ENCODE data around the gene TRAPPC1.

The TRAPPC1 gene

DNA sequence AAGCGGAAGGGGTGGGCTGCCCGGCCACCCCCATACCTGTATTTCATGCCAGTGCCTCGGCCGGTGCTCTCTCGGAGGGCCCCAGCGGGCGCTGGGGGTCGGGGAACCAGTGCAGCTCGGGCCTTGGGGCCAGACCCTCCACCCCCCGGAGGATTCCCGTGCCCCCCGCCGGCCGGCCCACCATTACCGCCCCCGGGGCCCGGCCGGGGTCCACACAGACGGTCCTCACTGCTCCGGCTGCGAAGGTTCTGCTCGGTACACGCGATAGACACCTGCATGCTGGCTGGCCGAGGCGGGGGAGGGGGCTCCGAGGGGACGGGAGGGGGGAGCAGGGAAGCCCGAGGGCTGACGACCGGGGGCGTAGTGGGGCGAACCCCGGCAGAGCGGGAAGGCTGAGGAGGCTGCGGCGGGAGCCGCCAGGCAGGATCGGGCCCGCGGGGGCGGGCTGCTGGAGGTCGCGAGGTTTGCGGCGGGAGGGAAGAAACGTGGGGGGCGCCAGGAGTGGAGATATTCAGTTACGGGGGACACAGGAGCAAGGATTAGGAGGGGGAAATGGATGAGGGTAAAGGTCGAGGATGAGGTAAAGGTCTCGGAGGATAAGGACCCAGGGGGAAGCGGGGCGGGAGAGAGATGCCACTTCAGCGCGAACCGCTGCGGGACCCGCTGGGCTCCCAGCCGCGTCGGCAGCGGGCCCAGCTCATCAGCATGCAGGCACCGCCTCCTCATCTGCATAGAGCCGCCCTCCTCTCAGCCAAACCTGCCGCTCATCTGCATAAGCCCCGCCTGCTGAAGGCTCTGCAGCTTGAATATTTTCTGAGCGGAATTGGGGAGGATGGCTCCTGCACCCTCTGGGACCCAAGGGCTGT, 2.4 kb downstream of the TRAPPC1 start, which contains the start of gene KCNAB3:
Gene KCNAB3, minus strand, starts transcription at position 699 of the 866 bp plus-strand sequence. Its CDS starts 421 bp downstream, at position 278.
- peak; percentile 70 for DNase-seq (ENCODE audit: low read depth)
- TF ChIP-seq, protein P1, sequence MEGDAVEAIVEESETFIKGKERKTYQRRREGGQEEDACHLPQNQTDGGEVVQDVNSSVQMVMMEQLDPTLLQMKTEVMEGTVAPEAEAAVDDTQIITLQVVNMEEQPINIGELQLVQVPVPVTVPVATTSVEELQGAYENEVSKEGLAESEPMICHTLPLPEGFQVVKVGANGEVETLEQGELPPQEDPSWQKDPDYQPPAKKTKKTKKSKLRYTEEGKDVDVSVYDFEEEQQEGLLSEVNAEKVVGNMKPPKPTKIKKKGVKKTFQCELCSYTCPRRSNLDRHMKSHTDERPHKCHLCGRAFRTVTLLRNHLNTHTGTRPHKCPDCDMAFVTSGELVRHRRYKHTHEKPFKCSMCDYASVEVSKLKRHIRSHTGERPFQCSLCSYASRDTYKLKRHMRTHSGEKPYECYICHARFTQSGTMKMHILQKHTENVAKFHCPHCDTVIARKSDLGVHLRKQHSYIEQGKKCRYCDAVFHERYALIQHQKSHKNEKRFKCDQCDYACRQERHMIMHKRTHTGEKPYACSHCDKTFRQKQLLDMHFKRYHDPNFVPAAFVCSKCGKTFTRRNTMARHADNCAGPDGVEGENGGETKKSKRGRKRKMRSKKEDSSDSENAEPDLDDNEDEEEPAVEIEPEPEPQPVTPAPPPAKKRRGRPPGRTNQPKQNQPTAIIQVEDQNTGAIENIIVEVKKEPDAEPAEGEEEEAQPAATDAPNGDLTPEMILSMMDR (conservative IDR thresholded peaks at IDR 0.05; ENCODE audit: control insufficient read depth, insufficient read depth, low read depth, low read length) = no peak
- peak within 1 kb of the TSS; percentile 97 for H3K4me3 ChIP-seq (ENCODE audit: control insufficient read depth, low read depth, low read length)

DNA sequence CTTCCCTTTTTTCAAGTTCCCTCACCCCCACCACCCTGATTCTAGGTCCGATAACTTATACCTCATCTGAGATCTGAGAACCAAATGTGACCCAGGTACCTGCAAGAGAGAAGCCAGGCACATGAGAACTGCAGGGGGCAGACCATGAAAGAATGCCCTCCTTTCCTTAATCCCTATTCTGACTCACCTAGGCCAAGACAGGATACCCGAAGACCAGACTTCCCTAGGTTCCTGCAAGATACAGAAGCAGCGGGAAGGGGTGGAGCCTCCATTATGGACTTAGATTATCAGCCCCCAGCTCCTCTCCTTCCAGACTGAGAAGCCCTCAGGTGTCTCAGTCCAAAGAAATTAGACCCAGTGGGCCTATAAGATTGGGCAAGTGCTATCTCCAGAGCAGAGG, 4.2 kb downstream of the TRAPPC1 start:
- DNase-seq (ENCODE audit: low read depth) = no peak
- TF ChIP-seq, protein P1 (conservative IDR thresholded peaks at IDR 0.05; ENCODE audit: control insufficient read depth, insufficient read depth, low read depth, low read length) = no peak
- no peak overlapping the region for H3K4me3 ChIP-seq (ENCODE audit: control insufficient read depth, low read depth, low read length)

DNA sequence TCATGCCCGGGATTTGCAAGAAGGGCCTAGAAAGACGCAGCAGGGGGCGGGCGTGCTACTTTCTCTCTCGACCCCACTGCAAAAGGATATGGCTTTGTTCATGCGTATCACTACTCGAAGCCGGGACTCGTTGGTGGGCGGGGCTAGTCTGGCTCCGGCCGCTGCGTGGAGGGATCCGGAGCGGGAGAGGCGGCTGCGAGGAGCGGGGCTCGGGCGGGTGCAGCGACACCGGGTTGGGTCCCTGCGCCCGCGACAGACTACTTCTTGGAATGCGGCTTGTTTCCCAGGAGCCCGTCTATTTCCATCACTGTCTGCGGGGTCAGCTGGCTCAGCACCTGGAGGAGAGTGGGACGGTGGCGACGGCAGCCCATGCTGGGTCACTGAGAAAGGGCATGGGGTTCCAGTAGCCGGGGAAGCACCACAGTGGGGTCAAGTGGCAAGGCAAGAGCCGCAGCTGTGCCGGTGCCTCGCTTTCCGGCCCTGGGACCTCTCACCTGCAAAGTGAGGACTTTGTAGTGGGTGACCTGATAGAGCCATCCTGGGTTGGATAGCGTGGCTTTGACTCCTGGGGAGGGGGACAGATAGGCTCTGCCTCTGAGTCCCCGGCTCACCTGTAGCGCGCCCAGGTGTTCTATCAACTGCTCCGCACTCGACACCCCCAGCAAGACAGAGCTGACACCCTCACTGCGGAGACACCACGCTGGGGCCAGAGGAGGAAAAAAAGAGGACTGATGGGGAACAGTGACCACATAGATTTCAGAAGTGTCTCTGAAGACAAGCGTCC, 8.7 kb downstream of the TRAPPC1 start:
- TF ChIP-seq, protein P1 (conservative IDR thresholded peaks at IDR 0.05; ENCODE audit: control insufficient read depth, insufficient read depth, low read depth, low read length) = no peak
- H3K4me3 ChIP-seq (ENCODE audit: control insufficient read depth, low read depth, low read length) = peak overlapping the region; percentile 47
- peak; percentile 74 for DNase-seq (ENCODE audit: low read depth)

DNA sequence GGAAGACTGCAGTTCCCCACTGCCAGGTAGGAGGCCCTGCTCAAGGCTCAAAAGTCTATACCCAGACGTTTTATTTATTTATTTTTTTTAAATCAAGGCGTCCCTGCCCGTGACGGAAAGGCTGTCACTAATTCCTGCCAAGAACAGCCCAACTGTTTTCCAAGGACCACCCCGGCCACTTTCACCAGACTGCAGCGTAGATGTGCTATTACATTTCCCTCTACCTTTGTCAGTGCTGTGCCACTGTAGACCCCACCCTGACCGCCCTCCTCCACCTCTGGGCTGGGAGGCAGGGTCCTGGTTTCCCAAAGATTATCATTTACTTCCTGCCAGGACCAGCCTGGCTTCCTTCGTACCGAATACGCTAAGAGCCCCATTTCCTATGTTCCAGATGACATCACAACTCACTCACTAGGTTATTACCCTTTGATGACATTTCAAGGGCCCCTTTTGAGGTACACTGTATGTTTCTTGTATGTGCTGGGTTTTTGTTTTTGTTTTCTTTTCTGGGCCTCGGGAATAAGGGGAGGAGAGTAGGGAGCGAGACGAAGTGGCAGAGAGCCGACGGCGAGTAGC, 9.4 kb downstream of the TRAPPC1 start:
- peak overlapping the region; percentile 47 for H3K4me3 ChIP-seq (ENCODE audit: control insufficient read depth, low read depth, low read length)
- DNase-seq (ENCODE audit: low read depth) = peak; percentile 15
- TF ChIP-seq, protein P1 (conservative IDR thresholded peaks at IDR 0.05; ENCODE audit: control insufficient read depth, insufficient read depth, low read depth, low read length) = no peak

DNA sequence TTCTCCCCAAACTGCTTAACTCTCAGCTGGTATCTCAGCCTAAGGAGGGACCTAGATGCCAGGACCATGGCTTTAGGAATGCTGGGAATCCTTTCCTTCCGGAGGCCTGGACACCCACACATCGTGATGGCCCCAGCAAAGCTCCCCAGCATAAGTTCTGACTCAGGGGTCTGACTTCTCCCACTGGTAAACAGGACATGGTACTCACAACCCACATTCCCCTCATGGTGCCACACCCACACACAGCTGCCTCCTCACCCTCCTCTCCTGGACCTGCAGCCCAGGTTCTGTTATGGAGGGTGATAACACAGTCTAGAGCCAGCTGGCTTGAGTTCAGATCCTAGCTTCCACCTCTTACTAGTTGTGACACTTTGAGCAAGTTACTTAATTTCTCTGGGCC, 14.9 kb downstream of the TRAPPC1 start:
- no peak overlapping the region for H3K4me3 ChIP-seq (ENCODE audit: control insufficient read depth, low read depth, low read length)
- TF ChIP-seq, protein P1 (conservative IDR thresholded peaks at IDR 0.05; ENCODE audit: control insufficient read depth, insufficient read depth, low read depth, low read length) = no peak
- peak; percentile 58 for DNase-seq (ENCODE audit: low read depth)

DNA sequence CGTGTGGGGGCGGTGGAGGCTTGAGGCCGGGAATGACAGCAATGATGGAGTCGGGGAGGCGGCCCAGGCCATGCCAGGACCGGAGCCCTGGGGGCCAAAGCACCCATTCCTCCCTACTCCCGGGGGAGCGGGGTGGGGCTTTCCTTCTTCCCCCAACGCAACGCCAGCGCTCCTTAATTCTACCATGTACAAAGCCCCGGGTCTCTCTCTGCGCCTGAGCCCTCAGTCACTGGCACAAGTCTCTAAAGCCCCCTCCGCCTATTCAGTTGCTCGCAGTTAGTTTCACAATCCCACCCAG, 15.4 kb downstream of the TRAPPC1 start:
- H3K4me3 ChIP-seq (ENCODE audit: control insufficient read depth, low read depth, low read length) = peak overlapping the region; percentile 42
- DNase-seq (ENCODE audit: low read depth) = no peak
- TF ChIP-seq, protein P1 (conservative IDR thresholded peaks at IDR 0.05; ENCODE audit: control insufficient read depth, insufficient read depth, low read depth, low read length) = no peak

All from fibroblast of mammary gland (primary cell).